Right lobe of liver (tissue), 4 donors: ENCODE data around the gene PPP1R9A.

ENCODE experiments used
- POLR2A ChIP-seq: fragments of 450-650 bp; IDR thresholded peaks from one replicate; pipeline ENCODE4 v1.6.1; 2017; ENCODE audit warnings: antibody characterized with exemption, mild to moderate bottlenecking
- TF ChIP-seq, protein P1 (sequence below), 4 donors: fragments of 200-600 bp in 3 of 4; fragments of 450-650 bp in 1 of 4; IDR thresholded peaks; one replicate each; pipeline versions ENCODE4 v1.5.1 to v1.8.0; 2016 to 2022; ENCODE audit warnings: antibody characterized with exemption in 4 of 4, mild to moderate bottlenecking in 2 of 4
- donor health status: DM: no; HTN: no; CAD: no.
- donor health status: DM: no; HTN: no; CAD: no.
- donor health status: DM: no; HTN: yes; CAD: no.

- TF ChIP-seq, protein P1, sequence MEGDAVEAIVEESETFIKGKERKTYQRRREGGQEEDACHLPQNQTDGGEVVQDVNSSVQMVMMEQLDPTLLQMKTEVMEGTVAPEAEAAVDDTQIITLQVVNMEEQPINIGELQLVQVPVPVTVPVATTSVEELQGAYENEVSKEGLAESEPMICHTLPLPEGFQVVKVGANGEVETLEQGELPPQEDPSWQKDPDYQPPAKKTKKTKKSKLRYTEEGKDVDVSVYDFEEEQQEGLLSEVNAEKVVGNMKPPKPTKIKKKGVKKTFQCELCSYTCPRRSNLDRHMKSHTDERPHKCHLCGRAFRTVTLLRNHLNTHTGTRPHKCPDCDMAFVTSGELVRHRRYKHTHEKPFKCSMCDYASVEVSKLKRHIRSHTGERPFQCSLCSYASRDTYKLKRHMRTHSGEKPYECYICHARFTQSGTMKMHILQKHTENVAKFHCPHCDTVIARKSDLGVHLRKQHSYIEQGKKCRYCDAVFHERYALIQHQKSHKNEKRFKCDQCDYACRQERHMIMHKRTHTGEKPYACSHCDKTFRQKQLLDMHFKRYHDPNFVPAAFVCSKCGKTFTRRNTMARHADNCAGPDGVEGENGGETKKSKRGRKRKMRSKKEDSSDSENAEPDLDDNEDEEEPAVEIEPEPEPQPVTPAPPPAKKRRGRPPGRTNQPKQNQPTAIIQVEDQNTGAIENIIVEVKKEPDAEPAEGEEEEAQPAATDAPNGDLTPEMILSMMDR (IDR thresholded peaks at IDR 0.05): no peak
- TF ChIP-seq POLR2A: no peak
Observed at GRCh38 chr7:94940241-94940640, 32.8 kb downstream of the PPP1R9A start.
